Testis (tissue), 2 donors: ENCODE results near the gene SPPL3.

Experiments used
- CTCF ChIP-seq, 3 experiments: fragments of 450-650 bp in 2 of 3; fragments of 200-600 bp in 1 of 3; sonication (generic) in 1 of 3; IDR thresholded peaks; one replicate each; pipeline ENCODE4 v1.5.1; 2016 to 2019; ENCODE audit warnings: antibody characterized with exemption in 3 of 3, mild to moderate bottlenecking in 2 of 3, moderate library complexity in 1 of 3
- POLR2A ChIP-seq: fragments of 450-650 bp; IDR thresholded peaks from one replicate; pipeline ENCODE4 v1.6.1; 2017; ENCODE audit warnings: antibody characterized with exemption, mild to moderate bottlenecking, moderate library complexity

- TF ChIP-seq POLR2A (no peak), CTCF (IDR thresholded peaks at IDR 0.05) (no peak)
Observed at GRCh38 chr12:120930032-120930431, 25.9 kb upstream of the SPPL3 start.
